Stimulated activated CD4-positive, alpha-beta T cell treated with anti-CD3 and anti-CD28 coated beads, Interleukin-15, amount 100 ng/mL, for 1 hour (primary cell): ENCODE data around the gene PPP1R12B.
"Not testable (repeated sequence)": the region's sequence is repeated elsewhere in the genome, so short reads cannot be mapped to it uniquely, and the experiment has no call there.

Experiments
- DNase-seq, 2 donors: peaks; one replicate each; pipeline ENCODE4 v3.0.0-alpha.2; 2020; ENCODE audit warnings: low read depth in 1 of 2, low spot score in 1 of 2

Gene PPP1R12B

GRCh38 chr1:202439308-202439707, 90.8 kb downstream of the PPP1R12B start:
- no peak for DNase-seq

- not testable (repeated sequence) for DNase-seq
Observed at GRCh38 chr1:202448140-202448539, 99.6 kb downstream of the PPP1R12B start.

GRCh38 chr1:202451641-202452040, 103.1 kb downstream of the PPP1R12B start:
- DNase-seq, result not testable (repeated sequence)

- no peak for DNase-seq
Observed at GRCh38 chr1:202452508-202452907, 104.0 kb downstream of the PPP1R12B start.

GRCh38 chr1:202456372-202457169, 108.1 kb downstream of the PPP1R12B start:
- not testable (repeated sequence) for DNase-seq

GRCh38 chr1:202458651-202459050, 110.2 kb downstream of the PPP1R12B start:
- not testable (repeated sequence) for DNase-seq

GRCh38 chr1:202459470-202460142, 111.1 kb downstream of the PPP1R12B start:
- DNase-seq, result not testable (repeated sequence)

- not testable (repeated sequence) for DNase-seq
Observed at GRCh38 chr1:202460143-202460495, 111.6 kb downstream of the PPP1R12B start.

GRCh38 chr1:202462342-202463076, 114.0 kb downstream of the PPP1R12B start:
- DNase-seq, result no peak

GRCh38 chr1:202464153-202464742, 115.7 kb downstream of the PPP1R12B start:
- not testable (repeated sequence) for DNase-seq

GRCh38 chr1:202465644-202466270, 117.3 kb downstream of the PPP1R12B start:
- not testable (repeated sequence) for DNase-seq

- not testable (repeated sequence) for DNase-seq
Observed at GRCh38 chr1:202466339-202466738, 117.8 kb downstream of the PPP1R12B start.

- not testable (repeated sequence) for DNase-seq
Observed at GRCh38 chr1:202467381-202467780, 118.9 kb downstream of the PPP1R12B start.

- not testable (repeated sequence) for DNase-seq
Observed at GRCh38 chr1:202468695-202469094, 120.2 kb downstream of the PPP1R12B start.

GRCh38 chr1:202469123-202469522, 120.6 kb downstream of the PPP1R12B start:
- not testable (repeated sequence) for DNase-seq

GRCh38 chr1:202471246-202471645, 122.7 kb downstream of the PPP1R12B start:
- no peak for DNase-seq

- not testable (repeated sequence) for DNase-seq
Observed at GRCh38 chr1:202472347-202473124, 124.0 kb downstream of the PPP1R12B start.

GRCh38 chr1:202473266-202474045, 125.0 kb downstream of the PPP1R12B start:
- DNase-seq, result not testable (repeated sequence)

GRCh38 chr1:202479661-202480060, 131.2 kb downstream of the PPP1R12B start:
- DNase-seq, result not testable (repeated sequence)
